HG03066 (cell line): ENCODE measurements around the gene ATP5F1D.

Experiments
- ATAC-seq: cut with Tn5 transposase; IDR thresholded peaks from one replicate; pipeline ENCODE4 v1.9.1; 2021; ENCODE audit warnings: low read depth; ENCODE audit not compliant: unreplicated experiment

The ATP5F1D gene

GRCh38 chr19:1290196-1290702 is 48.7 kb downstream of the ATP5F1D start:
- no peak for ATAC-seq

DNA sequence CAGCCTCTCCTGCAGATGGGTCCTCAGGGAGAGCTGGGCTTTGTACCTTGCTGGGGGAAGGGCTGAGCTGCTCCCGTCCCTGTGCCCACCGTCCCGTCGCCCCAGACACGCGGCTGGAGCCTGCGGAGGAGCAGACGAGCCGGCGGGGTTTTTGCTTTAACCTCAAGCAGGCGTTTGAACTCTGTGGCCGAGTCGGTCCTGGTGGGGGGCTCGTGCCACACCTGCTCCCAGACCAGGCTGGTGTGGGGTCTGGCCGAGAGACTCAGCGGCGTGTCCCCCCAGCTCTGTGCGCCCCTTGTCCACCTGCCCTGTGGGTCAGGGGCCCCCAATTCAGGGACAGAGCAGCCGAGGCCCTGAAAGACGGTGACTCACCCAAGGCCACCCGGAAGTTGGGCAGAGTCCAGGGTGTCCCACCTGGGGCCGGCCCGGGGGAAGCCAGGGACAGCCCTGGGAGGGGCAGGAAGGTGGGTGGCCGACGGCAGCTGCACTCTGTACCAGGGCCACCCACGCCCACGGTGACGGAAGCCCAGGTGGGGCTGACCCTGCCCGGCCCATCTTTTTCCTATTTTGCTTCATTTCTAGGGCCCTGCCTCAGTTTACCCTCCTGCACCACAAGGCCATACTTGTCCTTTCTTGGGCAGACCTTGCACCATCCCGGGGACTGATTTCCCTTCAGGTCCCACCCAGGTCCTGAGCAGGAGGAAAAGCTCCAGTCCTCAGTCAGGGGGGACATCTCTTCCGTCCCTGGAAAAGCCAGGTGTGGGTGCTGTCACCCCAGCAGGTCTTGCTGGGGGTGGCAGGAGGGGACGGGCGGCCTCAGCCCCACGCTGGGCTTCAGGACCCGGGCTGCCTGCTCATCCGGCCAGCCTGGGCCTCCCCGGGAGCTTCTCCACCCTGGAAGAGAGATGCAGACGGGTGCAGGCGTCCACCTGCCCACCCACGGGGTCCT is 49.4 kb downstream of the ATP5F1D start:
- no peak for ATAC-seq

DNA sequence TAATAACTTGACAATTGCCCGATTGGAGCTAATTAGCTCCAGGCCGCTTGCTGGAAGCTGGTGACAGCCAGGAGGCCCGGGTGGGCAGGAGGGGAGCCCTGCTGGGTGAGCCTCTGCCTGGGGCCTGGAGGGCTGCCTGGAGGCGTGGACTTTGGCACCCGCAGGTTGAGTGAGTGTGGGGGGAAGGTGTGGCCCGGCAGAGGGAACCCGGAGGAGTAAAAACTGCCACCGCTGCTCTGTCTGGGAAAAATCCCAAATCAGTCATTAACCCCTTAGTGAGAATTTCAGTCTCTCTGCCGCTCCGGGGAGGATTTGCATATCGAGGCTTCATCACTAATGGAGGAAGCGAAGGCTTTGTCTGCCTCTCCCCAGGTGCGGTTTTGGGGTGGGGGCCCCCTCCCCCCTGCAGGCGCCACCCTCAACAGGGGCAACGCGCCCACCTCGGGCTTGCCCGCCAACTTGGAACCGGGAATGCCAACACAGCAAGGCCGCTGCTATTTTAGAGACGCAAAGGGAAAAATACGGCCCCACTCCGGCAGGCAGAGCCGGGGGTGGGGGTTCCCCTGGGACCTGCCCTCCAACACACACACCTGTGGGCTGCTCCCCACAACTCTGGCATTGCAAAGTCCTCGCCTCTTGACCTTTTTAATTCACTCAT is 50.3 kb downstream of the ATP5F1D start:
- no peak for ATAC-seq

GRCh38 chr19:1292419-1293151 is 51.0 kb downstream of the ATP5F1D start:
- no peak for ATAC-seq

DNA sequence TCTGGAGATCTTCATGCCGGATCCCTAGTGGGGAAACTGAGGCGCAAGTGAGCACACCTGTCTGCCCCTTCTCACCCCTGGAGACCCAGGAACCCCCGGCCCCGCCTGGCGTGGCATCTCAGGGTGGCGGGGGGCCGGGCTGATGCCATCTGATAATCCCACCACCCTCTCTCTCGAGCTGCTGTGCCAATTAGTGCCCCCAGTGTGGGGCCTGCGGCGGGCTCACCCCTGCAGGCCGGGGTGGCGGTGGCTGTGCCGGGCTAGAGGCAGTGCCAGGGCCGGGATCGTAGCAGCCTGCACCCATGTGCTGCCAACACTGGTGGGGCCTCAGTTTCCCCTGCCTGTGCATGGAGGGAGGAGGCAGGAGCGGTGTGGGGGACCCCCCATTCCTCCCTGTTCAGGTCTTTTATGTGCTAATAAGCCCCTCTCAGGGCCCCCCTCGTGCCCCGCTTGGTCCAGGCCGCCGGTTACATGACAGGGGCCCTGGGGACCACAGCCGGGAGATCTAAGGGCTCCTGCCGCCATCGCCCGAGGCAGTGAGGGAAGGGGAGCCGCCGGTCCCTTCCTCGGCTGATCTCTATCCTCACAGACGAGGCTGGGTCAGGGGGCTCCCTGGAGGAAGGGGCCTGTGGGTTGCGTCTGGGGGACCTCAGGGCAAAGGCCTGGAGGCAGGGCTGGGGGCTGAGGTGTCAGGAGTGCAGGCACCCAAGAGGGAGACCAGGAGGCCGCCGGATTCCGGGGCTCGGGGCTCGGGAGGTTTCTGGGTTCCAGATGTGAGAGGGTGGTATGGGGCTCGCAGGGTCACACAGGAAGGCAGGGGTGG is 52.4 kb downstream of the ATP5F1D start:
- ATAC-seq = no peak
